Psoas muscle (tissue), 8 donors: ENCODE data around the gene MYOZ2. TPM values are rescaled to one million over a fixed set of nuclear protein-coding genes. Genes with fewer than 3 reads are reported as not detected.

Source experiments
- ATAC-seq, 4 donors: fragments of 200-7000 bp; cut with Tn5 transposase; one replicate each; pipeline ENCODE4 v1.9.1; 2020; ENCODE audit warnings: moderate library complexity in 3 of 4, mild to moderate bottlenecking in 2 of 4
- DNase-seq, 2 donors: peaks; one replicate each; pipeline ENCODE4 v3.0.0-alpha.2; 2020
- H3K27ac ChIP-seq: fragments of 200-600 bp; one replicate; pipeline ENCODE4 v1.8.0; 2022
- H3K27me3 ChIP-seq, 3 donors: fragments of 200-600 bp in 1 of 3; one replicate each; pipeline versions ENCODE4 v1.6.1 to v1.8.0; 2013 to 2022; ENCODE audit warnings: low read length in 2 of 3, mild to moderate bottlenecking in 2 of 3, moderate library complexity in 1 of 3; ENCODE audit not compliant: insufficient read depth in 3 of 3
- H3K36me3 ChIP-seq, 2 donors: fragments of 200-600 bp in 1 of 2; one replicate each; pipeline versions ENCODE4 v1.6.1 to v1.8.0; 2013 to 2022; ENCODE audit warnings: low read depth in 1 of 2, mild to moderate bottlenecking in 1 of 2, moderate library complexity in 1 of 2; ENCODE audit not compliant: insufficient read depth in 1 of 2
- H3K4me1 ChIP-seq: fragments of 200-600 bp; one replicate; pipeline ENCODE4 v1.8.0; 2022
- H3K4me3 ChIP-seq: fragments of 200-600 bp; one replicate; pipeline ENCODE4 v1.8.0; 2022; ENCODE audit warnings: mild to moderate bottlenecking
- H3K9me3 ChIP-seq: fragments of 200-600 bp; one replicate; pipeline ENCODE4 v1.8.0; 2022
- WGBS, 3 donors: extraction: QIAGEN DNeasy Blood & Tissue Kit; methylation state at CpG; one replicate each; pipeline versions ENCODE4 v1.1.6 to v1.1.7; 2013; 5-methylcytosine and 5-hydroxymethylcytosine counted together
- intact Hi-C, 2 donors: fragments of 100-400 bp; cut with DNase I; formaldehyde crosslinking; loops; one replicate each; pipeline versions ENCODE4 v1.11.0 to v1.14.2; 2022
- polyA plus RNA-seq, 3 donors: library from polyadenylated mRNA; stranded (reverse); fragments of 200-250 nt; gene quantifications; one replicate each; pipeline ENCODE4 v1.2.3, GENCODE V29; 2013
- total RNA-seq, 4 donors: library from RNA; stranded (reverse); fragmentation: NEBNext Ultra II Directional in 2 of 4; extraction: Animal tissue kit (Norgen Biotek cat#: 25700) in 2 of 4; gene quantifications; one replicate each; pipeline versions ENCODE4 v1.2.1 to v1.2.4, GENCODE V29; 2021 to 2023
- TF ChIP-seq, protein P1 (sequence below): fragments of 200-600 bp; IDR thresholded peaks from one replicate; pipeline ENCODE4 v1.8.0; 2022; ENCODE audit warnings: antibody characterized with exemption
- donor health status: healthy with polysubstance abuse.
- donor health status: DM: no; HTN: no; CAD: no; lungs with moderate emphysema.
- donor health status: Bipolar disorder and iron deficiency.
- donor health status: healthy.
- donor health status: DM: yes; HTN: yes; CAD: no.
- donor health status: DM: no; HTN: no; CAD: no.
- donor health status: DM: no; HTN: no; CAD: no.
- donor health status: DM: yes; HTN: yes; CAD: no.

MYOZ2 gene
- total and polyA plus RNA-seq, 7 donors = 55.1 to 469 (median 204) TPM

DNA sequence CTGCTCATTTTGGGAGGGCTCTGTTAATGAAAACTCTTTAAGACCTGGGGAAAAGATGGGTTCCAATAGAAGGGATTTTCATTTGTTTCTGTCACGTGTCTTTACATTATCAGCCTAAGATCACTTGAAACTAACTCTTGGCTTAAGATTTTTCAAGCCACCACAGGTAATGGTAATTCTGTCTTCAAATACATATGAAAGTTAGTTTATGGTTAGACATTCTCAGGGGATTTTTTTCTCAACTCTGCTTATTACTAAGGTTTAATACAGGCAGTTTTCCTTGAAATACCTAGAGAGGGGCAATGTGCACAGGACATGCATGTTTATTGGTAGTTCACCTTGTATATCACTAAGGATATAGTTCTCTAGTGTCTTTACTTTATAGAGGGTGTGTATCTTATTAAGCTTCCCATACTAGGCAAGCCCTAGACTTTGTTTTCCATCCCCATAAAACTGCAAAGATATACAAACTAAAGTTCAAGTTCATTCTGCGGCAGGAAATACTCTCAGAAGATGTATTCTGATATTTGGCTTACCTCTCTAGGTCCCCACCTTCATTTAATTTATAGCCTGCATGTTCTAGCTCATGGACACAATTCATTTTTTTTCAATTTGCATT, 38.2 kb upstream of the MYOZ2 start:
- Histone ChIP-seq H3K27ac (peak overlapping the region; percentile 57), H3K4me1 (peaks cover 21% of the 10 kb centered on the region), H3K4me3 (no peak overlapping the region), H3K27me3 (no peaks in the 10 kb centered on the region), H3K9me3 (no peaks in the 10 kb centered on the region), H3K36me3 (no peaks in the 10 kb centered on the region)
- intact Hi-C loops = loop anchor here in 1 of 2 donors (5.0 kb wide), 1 partner anchor 185 kb away; no protein-coding TSS in a partner anchor
- 90 to 96% (median 94%) methylated on average over 2 of the region's 2 CpGs for WGBS, 3 donors
- TF ChIP-seq, protein P1, sequence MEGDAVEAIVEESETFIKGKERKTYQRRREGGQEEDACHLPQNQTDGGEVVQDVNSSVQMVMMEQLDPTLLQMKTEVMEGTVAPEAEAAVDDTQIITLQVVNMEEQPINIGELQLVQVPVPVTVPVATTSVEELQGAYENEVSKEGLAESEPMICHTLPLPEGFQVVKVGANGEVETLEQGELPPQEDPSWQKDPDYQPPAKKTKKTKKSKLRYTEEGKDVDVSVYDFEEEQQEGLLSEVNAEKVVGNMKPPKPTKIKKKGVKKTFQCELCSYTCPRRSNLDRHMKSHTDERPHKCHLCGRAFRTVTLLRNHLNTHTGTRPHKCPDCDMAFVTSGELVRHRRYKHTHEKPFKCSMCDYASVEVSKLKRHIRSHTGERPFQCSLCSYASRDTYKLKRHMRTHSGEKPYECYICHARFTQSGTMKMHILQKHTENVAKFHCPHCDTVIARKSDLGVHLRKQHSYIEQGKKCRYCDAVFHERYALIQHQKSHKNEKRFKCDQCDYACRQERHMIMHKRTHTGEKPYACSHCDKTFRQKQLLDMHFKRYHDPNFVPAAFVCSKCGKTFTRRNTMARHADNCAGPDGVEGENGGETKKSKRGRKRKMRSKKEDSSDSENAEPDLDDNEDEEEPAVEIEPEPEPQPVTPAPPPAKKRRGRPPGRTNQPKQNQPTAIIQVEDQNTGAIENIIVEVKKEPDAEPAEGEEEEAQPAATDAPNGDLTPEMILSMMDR = no peak
- ATAC-seq = no peak
- DNase-seq = no peak

DNA sequence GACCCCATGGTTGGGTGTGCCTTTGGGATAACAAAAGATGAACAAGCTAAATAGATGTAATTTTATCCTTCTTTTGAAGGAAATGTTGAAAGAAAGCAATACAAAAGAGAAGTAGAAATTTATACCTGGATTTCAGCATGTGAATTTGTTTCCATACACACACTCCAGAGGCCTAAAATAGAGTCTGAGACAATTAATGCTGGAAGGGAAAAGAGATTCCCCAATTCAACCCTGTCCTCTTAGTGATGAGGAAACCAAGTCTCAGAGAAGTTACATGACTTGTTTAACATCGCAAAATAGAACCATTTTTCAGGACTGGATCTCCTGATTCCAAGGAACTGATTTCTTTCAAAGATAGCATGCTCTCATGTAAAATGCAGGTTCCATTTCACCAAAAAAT, 37.3 kb upstream of the MYOZ2 start:
- Histone ChIP-seq H3K4me1 (peaks cover 25% of the 10 kb centered on the region), H3K4me3 (no peak overlapping the region), H3K27ac (peak overlapping the region; percentile 57), H3K9me3 (no peaks in the 10 kb centered on the region), H3K36me3 (no peaks in the 10 kb centered on the region), H3K27me3 (no peaks in the 10 kb centered on the region)
- no peak for DNase-seq
- TF ChIP-seq, protein P1 = no peak
- peak; percentile 38 to 69 (median 56) for ATAC-seq
- intact Hi-C loops = loop anchor here in 1 of 2 donors (1.0 to 5.0 kb wide), 2 partner anchors 50 to 184 kb away; no protein-coding TSS in a partner anchor
- WGBS, 3 donors = 59 to 72% (median 68%) methylated on average over 1 of the region's 1 CpG

DNA sequence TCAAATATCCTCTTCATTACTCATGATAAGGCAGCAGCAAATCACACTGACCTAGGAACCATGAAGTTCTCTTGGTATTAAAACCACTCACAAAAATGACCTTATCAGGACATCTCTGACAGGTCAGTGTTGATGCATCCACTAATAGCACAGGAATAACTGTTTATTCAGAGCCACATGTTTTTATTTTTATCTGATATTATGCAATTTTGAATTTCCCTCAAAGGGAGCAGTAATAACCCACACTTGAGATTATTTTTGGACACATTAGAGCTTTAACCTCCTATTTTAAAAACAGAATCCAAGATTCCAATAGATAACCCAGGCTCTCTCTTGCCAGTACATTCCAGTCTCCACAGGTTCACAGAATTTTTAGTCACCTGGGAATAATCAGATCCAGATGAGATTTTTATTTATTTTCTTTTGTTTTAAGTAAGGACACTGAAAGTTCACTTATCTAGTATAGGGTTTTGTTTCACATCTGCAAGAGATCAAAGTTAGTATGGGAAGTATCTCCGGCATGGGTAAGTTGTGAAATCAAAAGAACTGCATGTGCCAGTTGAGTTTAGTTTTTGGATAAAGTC, 36.3 kb upstream of the MYOZ2 start:
- intact Hi-C loops = loop anchor here in 1 of 2 donors (5.0 kb wide), 1 partner anchor 183 kb away; no protein-coding TSS in a partner anchor
- Histone ChIP-seq H3K36me3 (no peaks in the 10 kb centered on the region), H3K9me3 (no peaks in the 10 kb centered on the region), H3K4me1 (peaks cover 33% of the 10 kb centered on the region), H3K27me3 (no peaks in the 10 kb centered on the region), H3K4me3 (no peak overlapping the region), H3K27ac (peak overlapping the region; percentile 57)
- no peak for DNase-seq
- WGBS, 3 donors = 0 to 10% (median 9%) methylated on average over 1 of the region's 1 CpG
- peak; percentile 26 to 77 (median 58) for ATAC-seq
- TF ChIP-seq, protein P1 = no peak

DNA sequence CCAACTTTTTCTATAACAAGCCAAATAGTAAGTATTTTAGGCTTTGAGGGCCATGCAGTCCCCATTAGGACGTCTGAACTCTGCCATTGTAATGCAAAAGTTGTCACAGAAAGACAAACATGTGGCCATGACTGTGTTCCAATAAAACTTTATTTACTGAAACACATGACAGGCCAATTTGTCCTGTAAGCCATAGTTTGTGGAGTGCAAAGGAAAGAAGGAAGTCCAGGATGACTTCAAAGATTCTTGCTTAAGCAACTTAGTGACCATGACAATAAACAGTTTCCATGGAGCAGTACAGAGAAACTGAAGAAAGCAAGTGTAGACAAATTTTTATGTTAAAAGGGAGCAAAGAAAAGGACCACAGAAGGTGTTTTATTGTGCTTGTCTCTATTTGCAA, 35.0 kb upstream of the MYOZ2 start:
- DNase-seq = no peak
- Histone ChIP-seq H3K9me3 (no peaks in the 10 kb centered on the region), H3K27ac (peak overlapping the region; percentile 57), H3K4me1 (peaks cover 45% of the 10 kb centered on the region), H3K27me3 (no peaks in the 10 kb centered on the region), H3K4me3 (no peak overlapping the region), H3K36me3 (no peaks in the 10 kb centered on the region)
- ATAC-seq = no peak
- 36 to 73% (median 63%) methylated on average over 1 of the region's 1 CpG for WGBS, 3 donors
- intact Hi-C loops = no loop called here
- TF ChIP-seq, protein P1 = no peak
